Activated naive CD4-positive, alpha-beta T cell treated with Interleukin-2 at 50 U/mL for 16 hours (primary cell): ENCODE data around the gene MBTPS1.
"Not testable (repeated sequence)": the region's sequence is repeated elsewhere in the genome, so short reads cannot be mapped to it uniquely, and the experiment has no call there.

Experiments used
- DNase-seq: peaks from one replicate; pipeline ENCODE4 v3.0.0-alpha.2; 2020

MBTPS1 gene

DNA sequence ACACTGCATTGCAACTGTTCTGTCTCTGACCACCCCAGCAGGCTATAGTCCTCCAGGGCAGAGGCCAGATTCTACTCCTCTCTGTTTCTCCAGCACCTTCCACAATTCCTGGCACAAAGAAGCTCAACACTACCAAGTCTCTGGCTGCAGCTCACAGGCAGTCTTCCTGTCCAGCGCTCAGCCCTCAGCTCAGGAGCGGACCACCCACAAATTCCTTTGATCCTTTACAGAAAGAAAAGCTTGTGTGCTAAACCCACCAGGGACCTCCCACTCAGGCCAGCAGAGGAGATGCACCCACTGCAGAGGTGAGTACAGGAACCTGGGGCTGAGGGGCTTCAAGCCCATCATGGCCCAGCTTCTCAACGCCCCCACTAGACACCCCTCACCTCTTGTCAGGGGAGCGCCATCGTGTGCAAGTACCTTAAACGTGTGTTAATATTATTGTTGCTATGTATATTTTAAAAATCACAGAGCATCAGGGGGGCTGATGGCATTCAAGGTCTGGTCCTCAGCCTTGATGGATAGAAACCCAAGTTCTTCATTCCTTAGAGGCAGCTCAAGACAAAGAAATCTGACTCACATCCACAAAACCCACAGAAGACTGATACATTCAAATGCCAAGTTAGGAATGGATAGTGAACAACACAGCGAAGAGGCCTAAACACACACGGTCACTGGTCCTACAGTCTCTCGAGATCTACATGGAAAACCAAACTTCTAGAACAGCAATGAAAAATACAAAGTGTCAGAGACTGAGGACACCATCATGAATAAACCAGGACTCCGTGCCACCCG lies 19.8 kb upstream of the MBTPS1 start:
- DNase-seq: no peak

DNA sequence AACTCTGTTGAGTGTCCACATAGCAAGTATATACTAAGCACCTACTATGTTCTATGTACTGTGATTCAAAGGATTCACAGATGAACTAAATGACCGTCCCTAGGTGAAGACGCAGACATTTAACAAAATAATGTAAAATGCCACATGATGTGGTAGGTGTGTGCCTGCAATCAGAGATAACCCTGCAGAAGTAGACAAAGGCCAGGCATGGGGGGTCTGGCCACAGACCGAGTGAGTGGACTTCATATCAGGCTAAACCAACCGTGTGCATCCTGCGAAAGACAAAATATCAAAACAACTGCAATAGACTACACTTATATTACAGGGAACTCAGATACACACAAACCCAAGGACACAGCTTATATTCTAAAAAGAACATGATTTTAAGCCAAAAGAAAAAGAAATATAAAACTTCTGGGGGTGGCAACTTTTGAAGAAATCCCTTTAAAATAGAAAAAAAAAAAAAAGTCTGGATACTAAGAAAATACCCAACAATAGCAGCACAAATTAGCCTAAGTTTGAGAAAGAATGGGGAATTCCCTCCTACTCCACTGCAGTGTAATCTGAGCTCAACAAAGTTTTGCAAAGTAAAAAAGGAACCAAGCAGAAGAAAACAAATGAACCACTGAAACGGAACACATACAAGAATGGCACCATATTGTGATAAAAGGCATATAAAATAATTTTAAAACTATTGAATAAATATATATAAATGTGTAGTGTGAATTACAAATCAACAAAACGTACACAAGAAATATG lies 16.0 kb upstream of the MBTPS1 start:
- no peak for DNase-seq

DNA sequence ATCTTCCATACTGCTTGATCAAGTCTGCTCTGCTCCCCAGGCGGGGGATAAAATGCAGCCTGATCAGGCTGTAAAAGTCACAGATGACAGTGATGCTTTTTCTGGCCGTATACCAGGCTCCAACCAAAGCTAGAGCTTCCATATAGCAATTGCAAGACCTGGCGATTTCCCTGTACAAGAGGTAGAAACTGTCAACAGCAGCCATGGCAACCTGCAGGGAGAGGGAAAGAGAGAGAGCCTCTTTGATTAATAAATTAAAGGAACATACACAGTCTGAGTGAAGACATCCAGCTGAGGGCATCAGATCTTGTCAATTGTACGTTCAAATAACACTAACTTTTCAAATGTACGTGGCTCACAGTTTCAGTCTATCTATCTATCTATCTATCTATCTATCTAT lies 14.4 kb upstream of the MBTPS1 start:
- DNase-seq: no peak

DNA sequence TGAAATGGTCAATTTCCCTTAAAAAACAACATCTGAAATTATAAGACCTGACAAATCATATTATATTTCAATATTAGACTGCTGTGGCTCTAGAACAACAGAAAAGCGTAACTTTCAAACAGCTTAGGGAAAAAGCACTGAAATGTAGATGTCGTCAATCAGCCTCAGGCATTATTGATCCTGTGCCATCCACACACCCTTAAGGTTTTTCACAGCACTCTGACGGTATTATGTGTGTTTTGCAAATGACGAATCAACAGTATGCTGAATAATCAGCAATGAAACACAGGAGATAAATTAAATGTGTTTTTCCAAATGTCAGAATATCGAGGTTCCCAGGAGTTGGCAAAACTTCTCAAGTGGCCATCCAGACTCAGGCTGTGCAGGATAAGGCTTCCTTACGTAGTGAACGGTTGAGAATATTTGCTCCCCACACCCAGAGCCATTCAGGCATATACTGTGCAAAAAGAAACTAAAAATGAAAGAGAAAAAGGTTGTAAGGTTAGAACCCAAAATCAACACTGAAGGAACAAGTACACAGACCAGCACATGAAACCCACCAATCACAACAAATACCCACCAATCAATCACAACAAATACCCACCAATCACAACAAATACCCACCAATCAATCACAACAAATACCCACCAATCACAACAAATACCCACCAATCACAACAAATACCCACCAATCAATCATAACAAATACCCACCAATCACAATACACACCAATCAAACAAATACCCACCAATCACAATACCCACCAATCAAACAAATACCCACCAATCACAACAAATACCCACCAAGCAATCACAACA lies 7.7 kb upstream of the MBTPS1 start:
- no peak for DNase-seq

DNA sequence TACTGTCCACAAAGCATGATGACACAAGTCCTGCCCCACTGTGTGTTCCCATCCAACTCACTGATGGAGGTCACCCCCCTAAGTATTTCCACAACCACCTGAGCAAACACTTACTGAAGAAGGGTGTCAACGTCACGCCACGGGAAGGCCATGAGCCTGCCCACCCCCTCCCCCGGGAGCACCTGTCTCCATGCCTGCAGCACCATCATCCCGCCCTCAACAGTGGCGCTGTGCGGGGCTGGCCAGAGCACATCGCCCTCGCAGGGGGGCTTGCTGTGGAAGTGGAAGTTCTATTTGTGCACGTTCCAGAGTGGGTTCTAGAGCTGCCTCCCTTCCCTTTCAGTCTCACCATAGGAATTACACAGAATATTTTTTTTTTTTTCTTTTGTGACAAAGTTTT lies 4.3 kb upstream of the MBTPS1 start:
- no peak for DNase-seq

DNA sequence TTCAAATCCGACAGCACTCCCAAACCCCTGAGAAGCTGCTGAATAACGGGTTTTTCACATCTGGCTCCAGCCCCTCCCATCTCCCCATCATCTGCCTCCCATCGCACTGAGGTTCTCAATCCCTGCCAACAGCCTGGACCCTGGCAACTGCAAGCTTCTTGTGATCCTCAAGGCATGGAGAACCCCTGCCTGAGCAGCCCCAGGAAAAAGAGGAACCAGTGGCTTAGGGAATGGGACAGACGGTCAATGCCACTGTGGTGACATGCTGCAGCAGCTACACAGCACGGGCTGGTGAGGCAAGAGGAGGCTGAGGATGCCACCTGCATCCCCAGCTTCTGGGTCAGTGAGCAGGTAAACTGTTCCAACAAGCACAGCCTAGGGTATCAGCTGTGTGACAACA lies 3.3 kb upstream of the MBTPS1 start:
- DNase-seq: no peak

DNA sequence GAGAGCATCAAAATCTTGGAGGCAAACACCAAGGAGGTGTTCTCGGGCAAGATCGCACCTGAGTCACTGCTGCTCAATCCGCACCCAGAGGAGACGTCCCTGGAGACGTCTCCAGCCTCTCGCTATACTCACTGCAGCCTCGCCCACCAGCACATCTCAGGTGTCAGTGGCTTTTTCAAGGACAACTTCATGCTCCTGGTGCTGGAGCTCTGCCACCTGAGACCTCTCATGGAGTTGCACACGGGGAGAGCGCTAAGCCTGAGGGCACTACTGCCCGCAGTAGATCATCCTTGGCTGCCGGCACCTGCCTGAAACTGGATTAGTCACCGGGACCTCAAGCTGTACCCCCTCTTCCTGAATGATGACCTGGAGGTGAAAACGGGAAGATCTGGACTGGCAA lies 2.6 kb upstream of the MBTPS1 start:
- no peak for DNase-seq

DNA sequence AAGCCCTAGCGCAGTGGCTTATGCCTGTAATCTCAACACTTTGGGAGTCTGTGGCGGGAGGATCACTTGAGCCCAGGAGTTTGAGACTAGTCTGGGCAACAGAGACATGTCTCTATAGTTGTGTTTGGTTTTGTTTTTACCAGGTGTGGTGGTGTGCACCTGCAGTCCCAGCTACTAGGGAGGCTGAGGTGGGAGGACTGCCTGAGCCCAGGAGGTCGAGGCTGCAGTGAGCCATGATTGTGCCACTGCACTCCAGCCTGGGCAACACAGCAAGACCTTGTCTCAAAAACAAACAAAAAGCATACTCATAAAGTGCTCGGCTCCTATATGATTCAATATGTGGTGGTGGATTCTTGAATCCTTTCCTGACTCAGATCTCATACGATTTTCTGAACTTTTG lies 1.6 kb upstream of the MBTPS1 start:
- DNase-seq: not testable (repeated sequence)

DNA sequence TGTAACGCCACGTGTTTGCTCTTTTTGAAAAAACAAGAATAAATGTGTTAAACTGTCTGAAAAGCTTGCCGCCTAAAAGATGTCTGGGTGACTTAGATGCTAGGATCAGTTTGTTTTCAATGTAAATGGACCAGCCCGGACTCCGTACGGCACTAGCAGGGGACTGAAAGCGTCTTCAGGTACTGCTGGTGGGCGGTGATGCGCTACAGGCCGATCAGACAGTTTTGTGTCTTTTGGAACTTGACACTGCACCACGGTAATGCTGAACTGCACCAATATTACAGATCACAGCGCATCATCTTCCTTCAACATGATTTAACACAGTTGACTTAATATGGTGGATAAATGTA lies 727 bp upstream of the MBTPS1 start:
- peak; percentile 43 for DNase-seq

DNA sequence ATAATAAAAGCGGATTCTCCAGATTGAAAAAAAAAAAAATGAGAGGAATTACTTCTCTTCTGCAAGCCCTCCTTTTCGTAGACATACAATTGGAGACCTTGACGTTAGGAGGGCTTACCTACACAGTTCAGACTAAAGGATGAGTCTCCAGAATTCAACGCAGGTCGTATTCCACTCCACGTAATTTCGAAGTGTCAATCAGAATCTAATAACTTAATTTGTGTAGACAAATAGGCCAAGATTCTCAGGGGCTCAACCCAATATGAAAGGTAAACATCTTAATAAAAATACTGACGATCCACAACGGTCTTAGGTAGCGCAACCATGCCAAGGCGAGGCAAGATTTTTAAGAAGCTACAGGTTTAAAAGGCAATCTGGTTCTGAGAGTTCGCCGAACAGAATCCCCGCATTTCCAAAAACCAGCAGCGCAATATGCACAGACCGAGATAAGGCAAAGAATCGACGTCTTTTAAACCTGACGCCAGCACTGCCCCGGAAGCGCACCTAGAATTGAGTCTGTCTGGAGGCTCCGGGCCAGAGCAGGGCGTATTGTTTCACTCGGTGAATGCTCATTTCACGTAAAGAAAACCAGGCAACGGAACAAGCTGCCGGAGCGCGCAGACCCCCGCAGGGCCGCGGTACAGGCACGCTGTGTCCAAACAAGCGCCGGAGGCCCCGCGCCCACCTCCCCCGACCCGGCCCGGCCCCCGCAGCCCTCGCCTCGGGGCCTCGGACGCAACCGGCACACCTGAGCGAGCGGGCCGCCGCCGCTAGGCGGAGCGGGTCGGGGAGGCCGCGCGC lies 623 bp downstream of the MBTPS1 start:
- no peak for DNase-seq

DNA sequence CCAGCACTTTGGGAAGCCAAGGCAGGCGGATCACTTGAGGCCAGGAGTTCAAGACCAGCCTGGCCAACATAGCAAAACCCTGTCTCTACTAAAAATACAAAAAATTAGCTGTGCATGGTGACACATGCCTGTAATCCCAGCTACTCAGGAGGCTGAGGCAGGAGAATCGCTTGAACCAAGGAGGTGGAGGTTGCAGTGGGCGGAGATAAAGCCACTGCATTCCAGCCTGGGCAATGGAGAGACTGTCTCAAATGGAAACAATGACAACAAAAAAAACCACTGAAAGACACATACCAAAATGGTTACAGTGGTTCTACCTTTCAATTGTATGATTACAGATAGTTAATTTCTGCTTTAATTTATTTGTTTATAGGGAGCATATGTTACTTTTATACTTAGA lies 4.8 kb downstream of the MBTPS1 start:
- DNase-seq: peak; percentile 28

DNA sequence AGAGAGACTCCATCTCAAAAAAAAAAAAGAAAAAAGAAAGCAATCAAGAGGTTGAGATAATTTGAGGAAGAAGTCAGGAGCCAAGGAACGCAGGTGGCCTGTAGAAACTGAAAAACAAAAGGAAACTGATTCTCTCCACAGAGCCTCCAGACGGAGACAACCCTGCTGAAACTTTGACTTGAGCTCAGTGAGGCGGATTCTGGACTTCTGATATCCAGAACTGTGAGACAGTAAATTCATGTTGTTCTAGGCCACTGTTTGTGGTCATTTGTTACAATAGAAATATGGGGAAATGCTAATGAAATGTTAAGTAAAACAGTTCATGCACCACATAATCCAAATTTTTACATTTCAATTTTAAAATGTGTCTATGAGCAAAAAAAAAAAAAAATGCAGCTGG lies 5.2 kb downstream of the MBTPS1 start:
- no peak for DNase-seq

DNA sequence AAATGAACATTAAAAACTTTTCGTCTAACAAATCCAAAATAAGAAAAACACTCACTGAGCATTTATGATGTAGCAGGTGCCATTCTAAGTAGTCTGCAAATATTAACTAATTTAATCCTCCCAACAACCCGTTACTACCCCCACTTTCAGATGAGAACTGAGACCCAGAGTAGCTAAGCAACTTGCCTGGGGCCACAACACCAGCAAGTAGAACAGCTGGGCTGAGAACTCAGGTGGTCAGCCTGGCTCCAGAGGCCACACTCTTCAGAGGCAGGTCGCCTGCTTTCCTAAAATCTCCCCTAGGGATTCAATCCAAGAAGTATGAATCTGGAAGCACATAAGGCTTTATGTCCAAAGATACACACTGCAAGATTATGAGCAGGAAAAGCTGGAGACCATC lies 6.2 kb downstream of the MBTPS1 start:
- DNase-seq: no peak

DNA sequence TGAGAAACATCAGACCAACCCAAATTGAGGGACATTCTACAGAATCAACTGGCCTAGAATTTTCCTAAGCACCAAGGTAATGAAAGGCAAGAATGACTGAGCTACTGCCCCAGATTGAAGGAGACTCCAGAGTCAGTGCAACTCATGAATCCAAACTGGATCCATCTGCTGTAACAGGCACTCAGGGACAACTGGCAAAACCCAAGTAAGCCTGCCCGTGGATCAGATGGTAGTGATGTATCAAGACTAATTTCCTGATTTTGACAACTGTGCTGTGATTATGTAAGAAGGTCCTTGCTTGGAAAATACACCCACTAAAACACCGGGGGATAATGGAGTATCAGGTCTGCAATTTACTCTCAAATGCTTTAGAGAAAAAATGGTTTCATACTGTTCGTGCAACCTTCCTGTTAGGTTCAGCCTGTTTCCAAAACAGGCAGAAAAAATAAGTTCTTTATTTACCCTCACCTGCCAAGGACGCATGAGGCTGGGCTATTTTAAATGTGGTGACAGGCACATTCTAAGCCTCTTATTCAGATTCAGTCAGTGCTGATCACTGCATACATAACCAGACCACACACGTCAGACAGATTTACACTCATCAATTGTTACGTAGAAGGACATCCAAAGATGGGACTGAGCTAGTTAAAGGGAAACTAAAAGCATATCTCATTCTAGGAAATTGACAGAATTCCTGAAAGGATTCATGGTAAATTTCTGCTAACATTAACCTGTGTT lies 7.0 kb downstream of the MBTPS1 start:
- no peak for DNase-seq

DNA sequence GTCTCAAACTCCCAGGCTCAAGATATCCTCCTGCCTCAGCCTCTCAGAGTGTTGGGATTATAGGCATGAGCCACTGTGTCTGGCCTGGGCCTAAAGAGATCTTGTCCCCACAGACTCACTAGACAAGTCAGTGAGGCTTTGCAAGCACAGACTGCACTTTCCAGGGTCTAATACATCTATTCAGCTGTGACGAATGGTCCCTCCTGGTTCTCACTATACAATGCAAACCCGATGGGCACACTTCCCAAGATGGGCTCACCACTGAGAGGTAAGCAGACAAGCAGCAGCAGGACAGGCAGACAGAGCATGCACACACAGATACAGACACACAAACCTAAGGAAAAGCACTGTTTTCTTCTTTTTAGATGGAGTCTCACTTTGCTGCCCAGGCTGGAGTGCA lies 8.8 kb downstream of the MBTPS1 start:
- no peak for DNase-seq

DNA sequence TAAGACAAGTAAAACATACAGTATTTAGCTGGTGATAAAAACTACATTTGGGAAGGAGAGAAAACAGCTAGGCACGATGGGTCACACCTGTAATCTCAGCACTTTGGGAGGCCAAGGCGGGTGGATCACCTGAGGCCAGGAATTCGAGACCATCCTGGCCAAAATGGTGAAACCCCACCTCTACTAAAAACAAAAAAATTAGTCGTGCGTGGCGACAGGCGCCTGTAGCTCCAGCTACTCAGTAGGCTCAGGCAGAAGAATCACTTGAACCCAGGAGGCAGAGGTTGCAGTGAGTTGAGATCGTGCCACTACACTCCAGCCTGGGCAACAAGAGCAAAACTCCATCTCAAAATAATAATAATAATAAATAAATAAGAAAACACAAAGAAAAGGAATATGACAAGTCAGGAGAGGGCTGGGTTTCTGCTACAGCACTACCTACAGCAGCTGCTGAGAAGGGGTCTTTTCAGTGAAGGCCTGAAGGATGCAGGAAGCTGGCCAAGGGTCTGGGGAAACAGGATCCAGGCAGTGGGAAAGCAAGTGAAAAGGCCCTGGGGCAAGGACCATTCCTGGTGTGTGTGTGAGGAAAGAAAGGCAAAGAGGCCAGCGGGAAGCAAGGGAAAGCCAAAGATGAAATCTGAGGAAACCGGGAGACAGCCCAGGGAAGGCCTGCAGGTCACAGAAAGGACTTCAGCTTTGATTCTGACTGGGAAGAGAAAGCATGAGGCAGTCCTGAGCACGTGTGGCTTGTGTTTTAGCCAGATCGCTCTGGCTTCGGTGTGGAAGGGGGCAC lies 10.6 kb downstream of the MBTPS1 start:
- DNase-seq: no peak

DNA sequence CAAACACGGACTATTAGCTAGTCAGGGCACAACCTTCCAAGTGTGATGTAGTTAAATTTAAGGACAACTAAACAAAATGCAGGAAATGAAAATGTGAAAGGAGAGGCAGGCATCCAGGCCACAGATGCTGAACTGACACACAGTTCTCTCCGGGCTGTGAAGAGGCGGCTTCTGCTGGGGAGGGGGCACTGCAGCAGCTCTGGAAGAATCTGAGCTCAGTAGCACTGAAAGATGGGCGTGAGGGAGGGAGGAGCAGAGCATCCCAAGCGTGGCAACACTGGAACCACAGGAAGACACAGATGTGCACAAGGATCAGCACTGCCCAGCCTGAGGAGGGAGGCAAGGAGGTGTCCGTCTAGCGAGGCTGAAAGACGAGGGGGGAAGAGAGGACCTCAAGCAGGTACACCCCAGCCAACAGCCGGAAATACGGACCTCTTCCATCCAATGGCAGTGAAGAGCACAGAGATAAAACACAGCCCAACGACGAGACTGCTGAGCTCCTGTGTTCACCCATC lies 11.4 kb downstream of the MBTPS1 start:
- DNase-seq: no peak

DNA sequence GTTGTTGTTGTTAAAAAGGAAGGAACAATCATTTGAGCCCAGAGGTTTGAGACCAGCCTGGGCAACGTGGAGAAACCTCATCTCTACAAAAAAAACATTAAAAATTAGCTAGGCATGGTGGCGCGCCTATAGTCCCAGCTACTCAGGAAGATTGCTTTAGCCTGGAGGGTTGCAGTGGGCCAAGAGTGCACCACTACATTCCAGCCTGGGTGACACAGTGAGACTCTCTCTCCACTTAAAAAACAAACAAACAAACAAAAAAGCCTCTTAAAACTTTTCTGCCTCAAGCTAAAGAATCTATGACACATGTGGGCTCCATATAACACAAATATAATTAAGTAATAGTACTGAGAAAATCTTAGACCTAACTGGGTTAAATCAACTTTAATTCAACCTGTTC lies 12.5 kb downstream of the MBTPS1 start:
- DNase-seq: no peak

DNA sequence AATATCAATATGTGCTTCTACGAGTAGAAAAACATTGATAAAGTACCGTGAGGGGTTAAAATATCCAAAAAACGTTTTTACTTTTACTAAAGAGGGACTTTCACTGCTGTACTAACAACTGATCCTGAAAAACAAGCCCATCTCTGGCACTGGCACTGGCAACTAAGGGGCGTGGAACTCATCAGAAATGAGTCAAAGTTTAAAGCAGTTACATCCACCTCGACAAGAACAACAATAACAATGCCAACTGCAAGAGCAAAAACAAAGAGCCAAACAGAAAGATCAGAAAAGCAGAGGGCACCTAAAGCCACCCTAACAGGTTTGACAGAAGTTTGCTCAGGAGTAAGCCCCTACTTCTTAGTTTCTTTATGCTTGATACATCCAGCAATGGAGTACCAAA lies 13.1 kb downstream of the MBTPS1 start:
- no peak for DNase-seq

DNA sequence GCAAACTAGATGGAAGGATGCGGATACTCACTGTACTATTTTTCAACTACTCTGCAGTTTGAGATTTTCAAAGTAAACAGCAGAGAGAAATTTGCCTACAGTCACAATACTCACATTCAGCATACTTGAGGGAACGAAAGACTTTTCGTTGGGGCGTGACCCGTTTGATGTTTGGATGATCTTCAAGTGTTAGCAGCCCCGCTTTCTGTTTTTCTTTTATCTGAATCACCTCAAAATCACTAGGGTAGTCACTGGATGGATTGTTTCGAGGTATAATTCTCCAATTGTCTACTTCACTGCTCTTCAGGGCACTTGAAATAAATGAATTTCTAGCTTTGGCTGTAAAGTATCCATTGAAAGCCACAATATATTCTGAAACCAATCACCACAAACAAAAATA lies 17.8 kb downstream of the MBTPS1 start:
- DNase-seq: no peak

DNA sequence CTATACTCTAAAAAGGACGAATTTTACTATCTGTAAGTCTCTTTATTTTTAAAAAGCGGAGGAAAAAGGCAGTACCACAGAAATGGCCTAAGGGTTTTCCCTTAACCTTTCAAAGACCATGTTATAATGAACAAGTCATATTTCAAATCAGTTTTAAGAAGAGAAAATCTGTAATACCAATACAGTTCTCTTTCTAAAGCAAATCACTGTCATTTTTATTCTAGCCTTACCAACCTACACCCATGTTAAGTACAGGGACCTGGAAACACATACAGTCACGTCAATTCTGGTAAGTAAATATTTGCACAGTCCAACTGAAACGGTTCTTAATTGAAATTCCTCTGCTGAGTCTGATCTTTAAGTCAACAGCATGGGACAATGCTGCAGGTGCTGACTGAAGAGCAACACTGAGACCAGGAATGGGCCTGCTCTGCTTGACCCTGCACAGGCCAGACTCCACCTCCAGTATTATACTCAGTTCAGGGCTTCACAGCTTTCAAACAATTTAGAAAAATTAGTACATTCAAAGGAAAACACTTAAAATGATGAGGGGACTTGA lies 20.2 kb downstream of the MBTPS1 start:
- no peak for DNase-seq
